ENCODE data around the gene DDIT4. TPM values are rescaled to one million over a fixed set of nuclear protein-coding genes. Genes with fewer than 3 reads are reported as not detected.
A peak's percentile ranks its signal among the peaks of the same experiment; 100 is the strongest.
"Not testable (repeated sequence)": the region's sequence is repeated elsewhere in the genome, so short reads cannot be mapped to it uniquely, and the experiment has no call there.

DDIT4 gene, protein sequence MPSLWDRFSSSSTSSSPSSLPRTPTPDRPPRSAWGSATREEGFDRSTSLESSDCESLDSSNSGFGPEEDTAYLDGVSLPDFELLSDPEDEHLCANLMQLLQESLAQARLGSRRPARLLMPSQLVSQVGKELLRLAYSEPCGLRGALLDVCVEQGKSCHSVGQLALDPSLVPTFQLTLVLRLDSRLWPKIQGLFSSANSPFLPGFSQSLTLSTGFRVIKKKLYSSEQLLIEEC
- total RNA-seq = 1,000 to 10,000 TPM; 1,025 to 1,076 TPM

DNA sequence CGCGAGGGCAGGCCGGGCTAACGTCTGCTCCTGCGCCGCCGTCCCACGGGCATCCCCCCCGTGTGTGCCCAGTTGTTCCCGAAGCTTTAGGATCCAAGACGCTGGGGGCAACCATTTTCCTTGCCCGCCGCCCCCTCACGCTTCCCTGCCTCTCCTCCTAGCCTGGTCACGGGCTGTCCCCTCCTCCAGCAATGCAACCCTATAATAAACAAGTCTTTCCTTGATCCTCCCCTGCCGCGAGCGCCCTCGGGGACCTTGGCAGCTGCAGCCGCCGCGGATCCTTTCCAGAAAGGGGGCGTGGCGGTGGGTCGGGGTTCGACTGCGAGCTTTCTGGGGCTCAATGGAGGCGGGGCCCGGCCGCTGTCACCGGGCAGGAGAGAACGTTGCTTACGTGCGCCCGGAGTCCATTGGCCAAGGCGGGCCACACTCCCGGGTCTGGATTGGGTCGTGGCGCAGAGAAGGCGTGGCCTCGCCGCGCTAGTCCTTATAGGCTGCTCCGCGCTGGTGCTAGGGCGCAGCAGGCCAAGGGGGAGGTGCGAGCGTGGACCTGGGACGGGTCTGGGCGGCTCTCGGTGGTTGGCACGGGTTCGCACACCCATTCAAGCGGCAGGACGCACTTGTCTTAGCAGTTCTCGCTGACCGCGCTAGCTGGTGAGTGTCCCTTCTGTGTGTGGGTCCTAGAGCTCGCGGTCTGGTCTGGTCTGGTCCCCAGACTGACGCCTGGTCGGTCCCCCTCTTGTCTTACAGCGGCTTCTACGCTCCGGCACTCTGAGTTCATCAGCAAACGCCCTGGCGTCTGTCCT is at the start of gene DDIT4:
Gene DDIT4 (plus strand): TSS at position 515 of the 803 bp plus-strand sequence. CDS start 293 bp downstream, outside the sequence.
- ATAC-seq (peak; percentile 87), DNase-seq (ENCODE audit: low spot score in 2 of 2) (peak; percentile 98 to 99)
- peaks cover 42 to 50% of the 10 kb centered on the region in 2 donors for H3K36me3 Mint-ChIP-seq
- peak within 1 kb of the TSS; percentile 98 to 100 for H3K27ac Mint-ChIP-seq
- H3K9me3 Mint-ChIP-seq = no peaks in the 10 kb centered on the region

DNA sequence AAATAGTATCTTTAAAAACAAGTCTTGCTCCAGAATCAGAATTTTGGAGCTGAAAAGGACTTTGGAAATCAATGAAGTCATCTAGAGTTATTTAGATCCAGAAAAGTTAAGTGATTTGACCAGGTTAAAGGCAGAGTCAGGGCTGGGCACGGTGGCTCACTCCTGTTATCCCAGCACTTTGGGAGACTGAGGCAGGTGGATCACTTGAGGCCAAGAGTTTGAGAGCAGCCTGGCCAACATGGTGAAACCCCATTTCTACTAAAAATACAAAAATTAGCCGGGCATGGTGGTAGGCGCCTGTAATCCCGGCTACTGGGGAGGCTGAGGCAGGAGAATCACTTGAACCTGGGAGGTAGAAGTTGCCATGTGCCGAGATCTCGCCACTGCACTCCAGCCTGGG is 49.5 kb upstream of the DDIT4 start:
- Mint-ChIP-seq H3K27ac (peak overlapping the region; percentile 90 to 94), H3K36me3 (peaks cover 0 to 25% of the 10 kb centered on the region in 2 donors)
- not testable (repeated sequence) for DNase-seq (ENCODE audit: low spot score in 2 of 2); H3K9me3 Mint-ChIP-seq; ATAC-seq

DNA sequence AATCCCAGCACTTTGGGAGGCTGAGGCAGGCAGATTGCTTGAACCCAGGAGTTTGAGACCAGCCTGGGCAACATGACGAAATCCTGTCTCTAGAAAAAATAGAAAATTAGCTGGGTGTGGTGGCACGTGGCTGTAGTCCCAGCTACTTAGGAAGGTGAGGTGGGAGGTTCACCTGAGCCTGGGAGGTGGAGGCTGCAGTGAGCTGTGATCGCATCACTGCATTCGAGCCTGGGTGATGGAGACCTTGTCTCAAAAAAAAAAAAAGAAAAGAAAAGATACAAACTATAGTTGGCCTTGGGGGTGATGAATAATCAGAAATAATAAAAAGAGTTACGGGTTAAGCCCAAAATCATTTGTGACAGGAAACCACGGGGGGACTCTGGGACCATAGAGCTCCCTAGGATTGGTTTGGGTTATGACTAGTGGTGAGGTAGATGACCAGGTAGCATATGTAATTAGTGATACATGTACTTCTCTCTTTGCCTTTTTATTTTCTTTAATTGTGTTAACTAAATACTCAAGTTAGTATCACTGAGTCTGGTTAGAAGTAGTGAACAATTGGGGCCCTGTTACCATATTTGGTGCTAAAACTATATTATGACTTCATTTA is 47.2 kb upstream of the DDIT4 start:
- no peak for ATAC-seq
- H3K9me3 Mint-ChIP-seq = no peaks in the 10 kb centered on the region
- no peak for DNase-seq (ENCODE audit: low spot score in 2 of 2)
- peaks cover 0 to 42% of the 10 kb centered on the region in 2 donors for H3K36me3 Mint-ChIP-seq
- peak overlapping the region; percentile 59 to 90 for H3K27ac Mint-ChIP-seq

DNA sequence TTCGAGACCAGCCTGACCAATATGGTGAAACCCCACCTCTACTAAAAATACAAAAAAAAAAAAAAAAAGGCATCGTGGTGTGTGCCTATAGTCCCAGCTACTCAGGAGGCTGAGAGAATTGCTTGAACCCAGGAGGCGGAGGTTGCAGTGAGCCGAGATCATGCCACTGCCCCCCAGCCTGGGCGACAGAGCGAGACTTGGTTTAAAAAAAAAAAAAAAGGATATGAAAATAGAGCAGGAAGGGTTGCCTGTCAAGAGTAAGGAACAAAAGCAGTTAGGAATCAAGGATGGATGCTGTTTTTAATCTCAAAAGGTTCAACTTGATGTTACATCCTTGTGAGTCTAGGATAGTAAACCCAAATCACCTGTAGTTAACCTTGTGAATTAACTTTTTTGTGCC is 45.9 kb upstream of the DDIT4 start:
- ATAC-seq = no peak
- DNase-seq (ENCODE audit: low spot score in 2 of 2) = no peak
- H3K27ac Mint-ChIP-seq = no peak overlapping the region

DNA sequence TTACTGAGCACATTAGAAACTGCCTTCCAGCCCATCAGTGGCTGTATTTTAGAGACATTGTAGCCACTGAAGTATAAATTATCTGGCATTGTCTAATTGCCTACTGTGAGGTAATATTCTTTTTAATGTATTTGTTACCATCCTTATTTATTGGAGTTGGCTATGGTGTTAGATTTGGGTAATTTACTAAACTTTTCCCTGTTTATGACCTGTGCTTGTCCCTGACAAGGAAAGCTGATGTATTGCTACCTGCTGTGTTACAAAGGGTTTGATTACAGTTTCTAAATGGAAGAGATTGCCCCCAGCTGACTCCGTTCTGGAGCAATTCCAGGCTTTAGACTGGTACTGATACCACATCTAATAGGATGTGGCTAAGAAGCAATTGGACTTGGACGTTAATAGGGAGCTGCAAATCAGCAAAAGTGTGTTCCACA is 45.4 kb upstream of the DDIT4 start:
- peaks cover 5 to 48% of the 10 kb centered on the region in 2 donors for H3K36me3 Mint-ChIP-seq
- no peak for DNase-seq (ENCODE audit: low spot score in 2 of 2)

More for the DNA sequence above, 45.9 kb upstream of the DDIT4 start:
- Mint-ChIP-seq H3K36me3 (peaks cover under 1 to 42% of the 10 kb centered on the region in 2 donors), H3K9me3 (no peaks in the 10 kb centered on the region)

DNA sequence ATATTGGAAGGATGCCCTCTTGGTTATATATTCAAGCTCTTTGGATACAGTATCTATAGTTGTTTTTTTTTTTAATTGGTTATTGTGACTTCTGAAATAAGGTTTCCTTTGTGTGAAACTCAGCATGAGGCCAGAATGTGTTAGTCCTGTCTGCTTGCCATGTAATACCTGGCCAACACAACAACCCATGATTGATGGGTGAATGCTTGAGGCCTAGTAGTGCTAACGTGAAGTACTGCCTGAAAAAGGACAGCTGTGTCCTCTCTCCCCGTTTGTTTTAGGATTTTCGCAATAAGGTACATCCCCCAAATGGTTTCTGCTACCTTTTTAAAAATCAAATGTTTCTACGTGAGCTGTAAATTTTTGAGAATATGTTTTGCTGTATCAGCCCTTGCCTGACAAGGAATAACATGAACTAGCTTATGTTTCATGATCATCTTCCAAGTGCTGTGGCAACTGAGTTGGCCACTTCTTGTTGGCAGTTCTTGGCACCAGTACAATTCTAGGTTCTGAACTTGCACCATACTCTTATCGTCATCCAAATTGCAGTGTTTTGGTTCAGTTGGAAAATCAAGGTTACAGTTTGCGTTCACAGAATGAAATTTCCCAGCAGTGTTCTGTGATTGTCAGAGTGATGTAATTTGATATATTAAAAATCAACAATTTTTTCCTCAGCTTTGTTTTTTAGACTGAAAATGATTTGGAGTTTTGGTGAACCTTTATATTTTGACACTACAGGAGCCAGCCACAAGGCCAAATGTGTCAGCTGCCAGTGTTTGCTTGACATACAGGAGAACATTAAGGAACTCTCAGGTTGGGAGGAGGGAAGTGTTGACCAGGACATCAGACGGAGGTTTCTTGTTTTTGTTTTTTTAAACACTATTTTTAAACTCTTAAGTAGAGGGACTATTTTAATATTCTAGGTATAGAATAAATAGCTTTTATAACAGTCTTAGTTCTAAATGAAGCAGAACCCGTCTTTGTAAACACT is 44.2 kb upstream of the DDIT4 start:
- peak overlapping the region; percentile 4 to 77 for H3K27ac Mint-ChIP-seq
- H3K9me3 Mint-ChIP-seq = no peaks in the 10 kb centered on the region
- DNase-seq (ENCODE audit: low spot score in 2 of 2) (no peak), ATAC-seq (no peak)
- H3K36me3 Mint-ChIP-seq = peaks cover 5 to 39% of the 10 kb centered on the region in 2 donors

More for the DNA sequence above, 45.4 kb upstream of the DDIT4 start:
- H3K27ac Mint-ChIP-seq = peak overlapping the region in 1 of 2 donors; percentile 56
- ATAC-seq = no peak
- no peaks in the 10 kb centered on the region for H3K9me3 Mint-ChIP-seq

DNA sequence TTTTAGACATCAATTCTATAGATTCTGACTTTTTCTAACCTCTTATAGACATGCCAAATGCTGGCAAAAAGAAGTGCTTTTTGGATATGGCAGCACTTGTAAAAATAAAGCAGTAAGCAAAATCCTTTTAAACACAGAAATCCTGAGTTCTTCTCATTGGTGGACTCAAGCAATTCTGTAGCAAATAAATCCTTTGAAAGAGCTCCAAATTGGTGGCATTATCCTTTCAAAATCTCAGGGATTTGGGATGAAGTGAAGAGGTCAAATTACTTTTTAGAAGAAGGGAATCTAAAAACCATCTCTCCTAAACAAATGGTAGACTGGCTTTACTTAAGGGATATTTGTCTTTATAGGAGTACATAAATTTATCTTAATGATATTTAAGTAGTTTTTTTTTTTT is 40.1 kb upstream of the DDIT4 start:
- ATAC-seq = no peak
- no peak for DNase-seq (ENCODE audit: low spot score in 2 of 2)
- Mint-ChIP-seq H3K27ac (no peak overlapping the region), H3K36me3 (peaks cover 10 to 34% of the 10 kb centered on the region in 2 donors), H3K9me3 (no peaks in the 10 kb centered on the region)

DNA sequence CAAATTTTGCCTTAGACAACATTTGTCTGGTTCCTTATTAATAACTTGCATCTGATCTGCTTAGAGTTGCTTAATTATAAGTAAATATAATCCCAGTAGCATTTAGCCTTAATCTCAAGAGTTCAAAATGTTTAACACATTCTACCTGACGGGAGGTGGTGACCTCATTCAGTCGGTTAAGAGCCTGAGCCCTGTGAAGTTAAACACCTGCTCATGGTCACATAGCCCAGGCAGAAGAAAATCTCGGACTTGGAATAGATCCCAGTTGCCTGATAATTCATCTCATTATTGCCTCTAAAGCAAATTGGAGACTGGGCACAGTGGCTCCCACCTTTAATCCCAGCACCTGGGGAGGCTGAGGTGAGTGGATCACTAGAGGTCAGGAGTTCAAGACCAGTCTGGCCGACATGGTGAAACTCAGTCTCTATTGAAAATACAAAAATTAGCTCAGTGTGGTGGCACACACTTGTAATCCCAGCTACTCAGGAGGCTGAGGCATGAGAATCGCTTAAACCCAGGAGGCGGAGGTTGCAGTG is 39.1 kb upstream of the DDIT4 start:
- H3K27ac Mint-ChIP-seq = peak overlapping the region in 1 of 2 donors; percentile 30
- peaks cover 10 to 31% of the 10 kb centered on the region in 2 donors for H3K36me3 Mint-ChIP-seq
- H3K9me3 Mint-ChIP-seq = no peaks in the 10 kb centered on the region
- DNase-seq (ENCODE audit: low spot score in 2 of 2) (no peak), ATAC-seq (no peak)

DNA sequence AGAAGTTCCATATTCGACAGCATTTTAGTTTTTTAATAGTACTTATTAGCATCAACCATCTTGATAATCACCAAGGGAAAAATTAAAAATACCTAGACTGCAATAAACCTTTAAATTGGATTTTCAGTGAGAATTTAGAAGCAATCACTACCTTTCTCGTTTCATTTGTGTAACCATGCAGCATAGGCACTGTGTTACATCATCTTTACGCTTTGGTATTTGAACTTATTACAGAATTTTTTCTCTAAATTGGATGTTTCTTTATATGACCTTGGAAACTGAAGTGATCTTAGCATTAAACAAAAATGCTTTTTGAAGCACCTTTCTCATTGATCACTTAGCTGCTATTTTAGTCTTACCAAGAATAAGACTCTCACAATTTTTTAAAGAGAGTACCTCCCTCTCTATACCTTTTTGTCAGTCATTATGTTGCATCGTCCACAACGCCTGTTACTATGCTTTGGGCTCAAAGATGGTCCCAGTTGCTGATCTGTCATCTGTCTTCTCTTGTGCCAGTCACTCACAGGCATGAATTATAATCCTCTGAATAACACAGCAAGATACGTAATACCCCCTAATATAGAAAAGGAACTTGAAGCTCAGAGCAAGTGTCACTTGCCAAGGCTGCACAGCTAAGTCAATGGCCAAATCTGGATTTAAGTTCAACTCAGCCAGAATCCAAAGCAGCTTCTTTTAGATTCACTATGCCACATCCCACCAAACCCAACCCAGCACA is 38.0 kb upstream of the DDIT4 start:
- DNase-seq (ENCODE audit: low spot score in 2 of 2) (no peak), ATAC-seq (no peak)
- no peaks in the 10 kb centered on the region for H3K9me3 Mint-ChIP-seq
- H3K27ac Mint-ChIP-seq = no peak overlapping the region
- peaks cover 10 to 20% of the 10 kb centered on the region in 2 donors for H3K36me3 Mint-ChIP-seq

DNA sequence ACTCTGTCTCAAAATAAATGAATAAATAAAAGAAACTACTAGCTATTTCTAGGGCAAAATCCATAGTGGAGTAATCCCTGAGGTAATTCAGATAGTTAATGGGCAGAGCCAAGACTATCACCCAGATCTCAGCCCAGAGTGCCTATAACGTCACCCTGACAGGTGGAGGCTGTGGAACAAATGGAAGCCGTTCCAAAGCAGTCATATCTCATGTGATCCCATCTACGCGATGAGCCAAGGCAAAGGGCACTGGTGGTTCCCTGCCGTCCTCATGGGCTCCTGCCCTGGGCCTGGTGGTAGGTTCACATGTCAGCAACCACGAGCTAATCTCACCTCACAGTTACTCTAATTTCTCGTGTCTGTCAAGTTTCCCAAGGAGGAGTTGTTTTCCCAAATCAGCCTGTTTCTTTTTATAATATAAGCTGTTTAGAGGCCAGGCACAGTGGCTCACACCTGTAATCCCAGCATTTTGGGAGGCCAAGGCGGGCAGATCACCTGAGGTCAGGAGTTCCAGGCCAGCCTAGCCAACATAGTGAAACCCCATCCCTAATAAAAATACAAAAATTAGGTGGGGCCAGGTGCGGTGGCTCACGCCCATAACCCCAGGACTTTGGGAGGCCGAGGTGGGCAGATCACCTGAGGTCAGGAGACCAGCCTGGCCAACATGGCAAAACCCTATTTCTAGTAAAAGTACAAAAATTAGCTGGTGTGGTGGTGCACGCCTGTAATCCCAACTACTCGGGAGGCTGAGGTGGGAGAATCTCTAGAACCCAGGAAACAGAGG is 35.1 kb upstream of the DDIT4 start:
- H3K27ac Mint-ChIP-seq = peak overlapping the region in 1 of 2 donors; percentile 34
- H3K9me3 Mint-ChIP-seq = no peaks in the 10 kb centered on the region
- H3K36me3 Mint-ChIP-seq = peaks cover 5 to 7% of the 10 kb centered on the region in 2 donors
- ATAC-seq (peak in 1 of 2 donors; percentile 23), DNase-seq (ENCODE audit: low spot score in 2 of 2) (no peak)

DNA sequence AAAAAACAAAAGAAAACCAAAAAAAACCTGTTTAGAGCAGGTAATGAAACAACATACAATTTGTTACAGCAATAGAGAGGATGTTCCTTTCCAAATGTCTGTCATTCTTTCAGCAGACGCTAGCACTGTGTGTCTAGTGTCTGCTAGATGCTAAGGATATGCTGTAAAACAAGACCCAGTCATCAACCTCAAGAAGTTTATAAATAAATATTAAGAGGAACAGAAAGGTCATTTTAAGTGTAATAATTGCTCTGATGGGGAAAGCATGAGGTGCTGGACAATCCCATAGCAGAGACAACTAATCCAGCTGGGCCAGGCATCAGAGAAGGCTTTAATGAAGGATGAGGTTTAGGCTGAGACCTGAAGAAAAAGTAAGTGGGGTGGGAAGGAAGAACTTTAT is 34.3 kb upstream of the DDIT4 start:
- peaks cover 5% of the 10 kb centered on the region in 2 donors for H3K36me3 Mint-ChIP-seq
- DNase-seq (ENCODE audit: low spot score in 2 of 2) (no peak), ATAC-seq (no peak)
- no peaks in the 10 kb centered on the region for H3K9me3 Mint-ChIP-seq
- peak overlapping the region in 1 of 2 donors; percentile 38 for H3K27ac Mint-ChIP-seq

DNA sequence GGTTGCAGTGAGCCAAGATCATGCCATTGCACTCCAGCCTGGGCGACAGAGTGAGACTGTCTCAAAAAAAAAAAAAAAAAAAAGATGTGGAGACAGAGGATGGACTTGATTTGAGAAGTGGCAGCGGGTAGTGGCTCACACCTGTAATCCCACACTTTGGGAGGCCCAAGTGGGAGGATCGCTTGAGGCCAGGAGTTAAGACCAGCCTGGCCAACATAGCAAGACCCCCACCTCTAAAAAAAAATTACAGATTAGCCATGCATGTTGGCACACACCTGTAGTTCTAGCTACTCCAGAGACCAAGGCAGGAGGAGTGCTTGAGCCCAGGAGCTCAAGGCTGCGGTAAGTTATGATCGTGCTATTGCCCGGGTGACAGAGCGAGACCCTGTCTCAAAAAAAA is 33.4 kb upstream of the DDIT4 start:
- DNase-seq (ENCODE audit: low spot score in 2 of 2) (no peak), ATAC-seq (no peak)
- H3K27ac Mint-ChIP-seq = no peak overlapping the region
- H3K36me3 Mint-ChIP-seq = peaks cover 5% of the 10 kb centered on the region in 2 donors
- no peaks in the 10 kb centered on the region for H3K9me3 Mint-ChIP-seq

DNA sequence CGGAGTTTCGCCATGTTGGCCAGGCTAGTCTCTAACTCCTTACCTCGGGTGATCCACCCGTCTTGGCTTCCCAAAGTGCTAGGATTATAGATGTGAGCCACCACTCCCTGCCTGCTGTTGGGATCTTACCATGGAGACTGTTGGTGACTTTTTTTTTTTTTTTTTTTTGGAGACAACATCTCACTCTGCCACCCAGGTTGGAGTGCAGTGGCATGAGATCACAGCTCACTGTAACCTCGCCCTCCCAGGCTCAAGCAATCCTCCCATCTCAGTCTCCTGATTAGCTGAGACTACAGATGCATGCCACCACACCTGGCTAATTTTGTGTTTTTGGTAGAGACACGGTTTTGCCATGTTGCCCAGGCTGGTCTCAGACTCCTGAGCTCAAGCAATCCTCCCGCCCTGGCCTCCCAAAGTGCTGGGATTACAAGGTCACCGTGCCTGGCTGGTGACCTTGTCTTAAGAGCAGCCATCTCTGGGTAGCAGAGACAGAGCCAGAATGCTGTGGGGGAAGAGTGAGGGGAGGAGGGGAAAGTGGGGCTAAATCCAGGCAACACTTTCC is 32.0 kb upstream of the DDIT4 start:
- H3K36me3 Mint-ChIP-seq = peaks cover 0 to 4% of the 10 kb centered on the region in 2 donors
- ATAC-seq (no peak), DNase-seq (ENCODE audit: low spot score in 2 of 2) (no peak)
- no peaks in the 10 kb centered on the region for H3K9me3 Mint-ChIP-seq
- H3K27ac Mint-ChIP-seq = peak overlapping the region; percentile 79 to 88

DNA sequence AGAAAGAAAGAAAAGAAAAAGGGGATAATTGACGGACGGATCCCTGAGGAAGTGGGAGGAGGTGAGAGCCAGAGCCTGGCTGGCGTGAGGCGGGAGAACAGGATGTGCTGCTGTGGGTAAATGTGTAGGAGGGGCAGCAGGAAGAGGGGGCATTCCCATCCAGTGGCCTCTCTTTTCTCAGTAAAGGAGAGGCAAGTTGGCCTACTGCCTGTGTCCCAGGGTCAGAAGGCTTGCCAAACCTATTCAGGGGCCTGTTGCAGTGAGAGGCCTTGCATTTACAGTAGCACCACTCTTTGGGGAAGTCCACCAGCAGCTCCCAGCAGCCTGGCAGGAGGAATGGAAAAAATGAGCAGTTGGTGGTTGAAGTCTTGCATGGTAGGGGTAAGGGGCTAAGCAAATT is 31.0 kb upstream of the DDIT4 start:
- DNase-seq (ENCODE audit: low spot score in 2 of 2) = no peak
- Mint-ChIP-seq H3K9me3 (no peaks in the 10 kb centered on the region), H3K27ac (peak overlapping the region; percentile 30 to 88), H3K36me3 (no peaks in the 10 kb centered on the region)
- peak; percentile 49 for ATAC-seq
